ENCODE results near the gene KCNA4.

DNA sequence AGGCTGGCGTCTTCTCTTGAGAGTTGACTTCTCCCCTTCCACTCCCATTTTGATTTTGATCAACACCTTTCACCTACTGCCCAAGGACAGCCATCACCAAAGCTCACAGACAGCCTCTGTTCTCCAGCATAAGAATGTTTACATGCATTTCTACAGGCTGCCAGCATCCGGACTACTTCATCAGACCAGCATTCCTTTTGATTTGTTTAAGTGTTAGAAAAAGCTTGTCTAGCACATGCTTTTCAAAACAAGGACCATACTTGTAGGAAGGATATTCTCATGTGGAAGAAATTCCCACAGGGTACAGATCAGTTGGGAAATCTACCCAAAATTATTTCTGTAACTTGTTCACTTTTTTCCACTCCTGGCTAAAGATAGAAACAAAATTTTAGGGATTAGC, 6.2 kb upstream of the KCNA4 start:
- TF ChIP-seq, protein P1, sequence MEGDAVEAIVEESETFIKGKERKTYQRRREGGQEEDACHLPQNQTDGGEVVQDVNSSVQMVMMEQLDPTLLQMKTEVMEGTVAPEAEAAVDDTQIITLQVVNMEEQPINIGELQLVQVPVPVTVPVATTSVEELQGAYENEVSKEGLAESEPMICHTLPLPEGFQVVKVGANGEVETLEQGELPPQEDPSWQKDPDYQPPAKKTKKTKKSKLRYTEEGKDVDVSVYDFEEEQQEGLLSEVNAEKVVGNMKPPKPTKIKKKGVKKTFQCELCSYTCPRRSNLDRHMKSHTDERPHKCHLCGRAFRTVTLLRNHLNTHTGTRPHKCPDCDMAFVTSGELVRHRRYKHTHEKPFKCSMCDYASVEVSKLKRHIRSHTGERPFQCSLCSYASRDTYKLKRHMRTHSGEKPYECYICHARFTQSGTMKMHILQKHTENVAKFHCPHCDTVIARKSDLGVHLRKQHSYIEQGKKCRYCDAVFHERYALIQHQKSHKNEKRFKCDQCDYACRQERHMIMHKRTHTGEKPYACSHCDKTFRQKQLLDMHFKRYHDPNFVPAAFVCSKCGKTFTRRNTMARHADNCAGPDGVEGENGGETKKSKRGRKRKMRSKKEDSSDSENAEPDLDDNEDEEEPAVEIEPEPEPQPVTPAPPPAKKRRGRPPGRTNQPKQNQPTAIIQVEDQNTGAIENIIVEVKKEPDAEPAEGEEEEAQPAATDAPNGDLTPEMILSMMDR (IDR thresholded peaks at IDR 0.05) = no peak
- TF ChIP-seq POLR2A (IDR thresholded peaks at IDR 0.05) = no peak
- TF ChIP-seq EP300 (IDR thresholded peaks at IDR 0.05) = no peak

Data from gastroesophageal sphincter (tissue), 3 donors.